Subcutaneous adipose tissue (tissue), 4 donors: ENCODE results near the gene WNT3. TPM values are rescaled to one million over a fixed set of nuclear protein-coding genes. Genes with fewer than 3 reads are reported as not detected.

Source experiments
- CTCF ChIP-seq: fragments of 450-650 bp; IDR thresholded peaks from one replicate; pipeline ENCODE4 v1.5.1; 2016; ENCODE audit warnings: low read depth, mild to moderate bottlenecking, control low read depth, antibody characterized with exemption, moderate library complexity
- total RNA-seq, 4 donors: library from RNA; depleted of rRNA; stranded (reverse); fragments of >200 nt; gene quantifications; one replicate each; pipeline ENCODE4 v1.1.0, GENCODE V29; 2016

The WNT3 gene
- total RNA-seq, 4 donors from 2014 or later: 0.16 to 9.6 (median 0.54) TPM

GRCh38 chr17:46809110-46809571, 9.4 kb downstream of the WNT3 start:
- no peak for TF ChIP-seq CTCF

- no peak for TF ChIP-seq CTCF
Observed at GRCh38 chr17:46805771-46806170, 12.7 kb downstream of the WNT3 start.

- TF ChIP-seq CTCF: no peak
Observed at GRCh38 chr17:46803544-46803943, 14.9 kb downstream of the WNT3 start.

GRCh38 chr17:46802800-46803199, 15.7 kb downstream of the WNT3 start:
- TF ChIP-seq CTCF: no peak

GRCh38 chr17:46800573-46800972, 17.9 kb downstream of the WNT3 start:
- TF ChIP-seq CTCF: no peak

- no peak for TF ChIP-seq CTCF
Observed at GRCh38 chr17:46796956-46797530, 21.4 kb downstream of the WNT3 start.

GRCh38 chr17:46796524-46796923, 22.0 kb downstream of the WNT3 start:
- no peak for TF ChIP-seq CTCF
